Lower leg skin (tissue), 4 donors: ENCODE measurements around the gene WIPI1. TPM values are rescaled to one million over a fixed set of nuclear protein-coding genes. Genes with fewer than 3 reads are reported as not detected.
A peak's percentile ranks its signal among the peaks of the same experiment; 100 is the strongest.
"Not testable (repeated sequence)": the region's sequence is repeated elsewhere in the genome, so short reads cannot be mapped to it uniquely, and the experiment has no call there.

Source experiments
- DNase-seq, 2 donors: peaks; one replicate each; pipeline ENCODE4 v3.0.0-alpha.2; 2019; ENCODE audit warnings: low spot score in 2 of 2
- H3K4me3 ChIP-seq: fragments of 200-600 bp; sonication (generic); 2 replicates; pipeline ENCODE4 v1.5.1; 2017; ENCODE audit warnings: mild to moderate bottlenecking, low read depth; ENCODE audit not compliant: poor library complexity, severe bottlenecking
- POLR2A ChIP-seq, 2 donors: fragments of 450-650 bp; IDR thresholded peaks; one replicate each; pipeline ENCODE4 v1.6.1; 2016 to 2017; ENCODE audit warnings: antibody characterized with exemption in 2 of 2, mild to moderate bottlenecking in 1 of 2, moderate library complexity in 1 of 2
- WGBS, 2 donors: methylation state at CpG; one replicate each; pipeline ENCODE4 v1.1.5; 2018; 5-methylcytosine and 5-hydroxymethylcytosine counted together
- intact Hi-C: fragments of 100-400 bp; cut with DNase I; formaldehyde crosslinking; loops from one replicate; pipeline ENCODE4 v1.15.0; 2023; ENCODE audit warnings: low total_unique reads
- total RNA-seq, 4 donors: library from RNA; depleted of rRNA; stranded (reverse); fragments of >200 nt; gene quantifications; one replicate each; pipeline ENCODE4 v1.1.0, GENCODE V29; 2016
- TF ChIP-seq, protein P1 (sequence below), 3 donors: fragments of 450-650 bp; IDR thresholded peaks; one replicate each; pipeline ENCODE4 v1.5.1; 2016; ENCODE audit warnings: antibody characterized with exemption in 3 of 3, mild to moderate bottlenecking in 3 of 3, moderate library complexity in 2 of 3

Gene WIPI1
- total RNA-seq, 4 donors from 2014 or later: 21.7 to 64.3 (median 38.2) TPM

- H3K4me3 ChIP-seq: no peak overlapping the region
- intact Hi-C loops: no loop called here
These were observed 40.6 kb upstream of the WIPI1 start for GRCh38 chr17:68497885-68498319.

DNA sequence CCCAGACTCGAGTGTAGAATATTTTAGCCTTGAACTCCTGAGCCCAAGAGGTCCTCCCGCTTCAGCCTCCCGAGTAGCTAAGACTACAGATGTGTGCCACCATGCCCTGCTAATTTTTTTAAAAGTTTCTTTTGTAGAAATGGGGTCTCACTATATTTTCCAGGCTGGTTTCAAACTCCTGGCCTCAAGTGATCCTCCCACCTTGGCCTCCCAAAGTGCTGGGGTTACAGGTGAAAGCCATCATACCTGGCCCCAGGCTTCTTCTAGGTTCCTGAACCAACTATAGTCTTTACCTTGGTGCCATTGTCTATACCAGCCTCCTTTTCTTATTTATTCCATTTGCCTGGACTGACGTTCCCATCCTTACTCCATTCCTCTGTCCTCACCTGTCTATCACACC, 37.8 kb upstream of the WIPI1 start:
- DNase-seq: no peak
- intact Hi-C loops: no loop called here
- H3K4me3 ChIP-seq: no peak overlapping the region
- no peak for TF ChIP-seq POLR2A (IDR thresholded peaks at IDR 0.05)
- TF ChIP-seq, protein P1, sequence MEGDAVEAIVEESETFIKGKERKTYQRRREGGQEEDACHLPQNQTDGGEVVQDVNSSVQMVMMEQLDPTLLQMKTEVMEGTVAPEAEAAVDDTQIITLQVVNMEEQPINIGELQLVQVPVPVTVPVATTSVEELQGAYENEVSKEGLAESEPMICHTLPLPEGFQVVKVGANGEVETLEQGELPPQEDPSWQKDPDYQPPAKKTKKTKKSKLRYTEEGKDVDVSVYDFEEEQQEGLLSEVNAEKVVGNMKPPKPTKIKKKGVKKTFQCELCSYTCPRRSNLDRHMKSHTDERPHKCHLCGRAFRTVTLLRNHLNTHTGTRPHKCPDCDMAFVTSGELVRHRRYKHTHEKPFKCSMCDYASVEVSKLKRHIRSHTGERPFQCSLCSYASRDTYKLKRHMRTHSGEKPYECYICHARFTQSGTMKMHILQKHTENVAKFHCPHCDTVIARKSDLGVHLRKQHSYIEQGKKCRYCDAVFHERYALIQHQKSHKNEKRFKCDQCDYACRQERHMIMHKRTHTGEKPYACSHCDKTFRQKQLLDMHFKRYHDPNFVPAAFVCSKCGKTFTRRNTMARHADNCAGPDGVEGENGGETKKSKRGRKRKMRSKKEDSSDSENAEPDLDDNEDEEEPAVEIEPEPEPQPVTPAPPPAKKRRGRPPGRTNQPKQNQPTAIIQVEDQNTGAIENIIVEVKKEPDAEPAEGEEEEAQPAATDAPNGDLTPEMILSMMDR (IDR thresholded peaks at IDR 0.05): no peak
- WGBS, 2 donors: 95 to 96% methylated on average over 4 of the region's 4 CpGs

More at GRCh38 chr17:68497885-68498319, 40.6 kb upstream of the WIPI1 start:
- no peak for TF ChIP-seq POLR2A (IDR thresholded peaks at IDR 0.05)
- TF ChIP-seq, protein P1 (IDR thresholded peaks at IDR 0.05): no peak
- 13 to 18% methylated on average over 3 of the region's 3 CpGs for WGBS, 2 donors
- no peak for DNase-seq

DNA sequence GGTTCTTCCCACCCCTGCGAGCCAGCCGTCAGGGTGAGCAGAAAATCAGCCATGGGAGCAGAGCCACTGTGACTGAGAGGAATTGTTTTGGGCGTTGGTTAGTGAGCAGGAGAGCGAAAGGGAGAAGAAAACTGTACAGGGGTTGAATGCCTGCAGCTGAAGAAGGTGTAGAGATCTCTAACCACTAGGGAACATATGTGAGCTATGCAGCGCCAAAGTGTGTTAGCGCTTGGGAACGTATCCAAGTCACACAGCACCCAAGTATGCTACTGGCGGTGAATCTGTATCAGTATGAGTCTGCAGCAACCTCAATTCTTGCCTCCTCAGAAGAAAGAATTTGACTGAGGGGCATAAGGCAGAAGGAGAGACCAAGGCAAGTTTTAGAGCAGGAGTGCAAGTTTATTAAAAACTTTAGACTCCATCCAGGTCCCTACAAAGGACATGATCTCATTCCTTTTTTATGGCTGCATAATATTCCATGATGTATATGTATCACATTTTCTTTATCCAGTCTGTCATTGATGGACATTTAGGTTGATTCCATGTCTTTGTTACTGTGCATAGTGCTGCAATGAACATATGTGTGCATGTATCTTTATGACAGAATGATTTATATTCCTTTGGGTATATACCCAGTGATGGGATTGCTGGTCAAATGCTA, 35.2 kb upstream of the WIPI1 start:
- intact Hi-C loops, DNase-seq, H3K4me3 ChIP-seq: not testable (repeated sequence)
- WGBS, 2 donors: 48 to 60% methylated on average over 8 of the region's 8 CpGs

GRCh38 chr17:68491381-68492231, 34.3 kb upstream of the WIPI1 start:
- no peak for TF ChIP-seq POLR2A (IDR thresholded peaks at IDR 0.05)
- TF ChIP-seq, protein P1 (IDR thresholded peaks at IDR 0.05): no peak
- peak; percentile 68 to 87 for DNase-seq
- 36 to 42% methylated on average over 12 of the region's 12 CpGs for WGBS, 2 donors
- no peak overlapping the region for H3K4me3 ChIP-seq
- intact Hi-C loops: no loop called here

DNA sequence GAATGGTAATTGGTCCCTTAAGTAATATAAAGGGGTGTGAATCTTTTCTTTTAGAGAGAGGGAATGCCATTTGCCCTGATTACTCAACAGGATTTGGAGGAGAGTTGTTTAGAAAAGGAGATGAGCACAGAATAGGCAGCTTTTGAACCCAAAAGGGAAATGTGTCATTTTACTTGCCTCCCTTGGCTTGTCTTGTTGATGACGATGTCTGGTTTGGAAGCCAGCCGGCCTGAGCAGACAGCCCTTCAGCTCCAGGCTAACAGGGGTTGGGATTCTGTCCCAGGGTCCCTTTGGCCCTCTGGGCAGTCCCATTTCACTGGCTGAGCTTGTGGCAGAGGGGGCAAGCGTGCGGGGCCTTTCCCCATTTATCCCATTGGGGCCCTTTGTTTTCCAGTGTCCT, 32.6 kb upstream of the WIPI1 start:
- WGBS, 2 donors: 54 to 61% methylated on average over 4 of the region's 4 CpGs
- intact Hi-C loops: no loop called here
- no peak for DNase-seq
- H3K4me3 ChIP-seq: no peak overlapping the region
- no peak for TF ChIP-seq POLR2A (IDR thresholded peaks at IDR 0.05)
- TF ChIP-seq, protein P1 (IDR thresholded peaks at IDR 0.05): no peak

DNA sequence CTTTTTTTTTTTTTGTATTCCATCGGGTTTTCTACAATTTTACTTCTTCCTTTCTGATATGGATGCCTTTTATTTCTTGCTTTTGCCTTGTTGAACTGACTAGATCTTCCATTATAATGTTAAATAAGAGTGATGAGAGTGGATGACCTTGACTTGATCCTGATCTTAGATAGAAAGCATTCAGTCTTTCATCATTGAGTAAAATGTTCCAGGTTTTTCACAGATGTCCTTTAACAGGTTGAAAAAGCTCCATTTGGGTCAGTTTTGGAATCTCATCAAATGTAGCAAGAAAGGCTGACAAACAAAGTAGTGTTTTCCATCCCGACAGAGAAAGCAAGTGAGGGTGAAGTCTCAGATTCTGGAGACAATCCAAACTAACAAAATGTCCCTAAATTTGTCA, 27.2 kb upstream of the WIPI1 start:
- no peak for DNase-seq
- intact Hi-C loops: no loop called here
- TF ChIP-seq POLR2A (IDR thresholded peaks at IDR 0.05): no peak
- TF ChIP-seq, protein P1 (IDR thresholded peaks at IDR 0.05): no peak
- 62 to 63% methylated on average over 2 of the region's 2 CpGs for WGBS, 2 donors
- no peak overlapping the region for H3K4me3 ChIP-seq
